ENCODE results near the gene PCDH9.

DNA sequence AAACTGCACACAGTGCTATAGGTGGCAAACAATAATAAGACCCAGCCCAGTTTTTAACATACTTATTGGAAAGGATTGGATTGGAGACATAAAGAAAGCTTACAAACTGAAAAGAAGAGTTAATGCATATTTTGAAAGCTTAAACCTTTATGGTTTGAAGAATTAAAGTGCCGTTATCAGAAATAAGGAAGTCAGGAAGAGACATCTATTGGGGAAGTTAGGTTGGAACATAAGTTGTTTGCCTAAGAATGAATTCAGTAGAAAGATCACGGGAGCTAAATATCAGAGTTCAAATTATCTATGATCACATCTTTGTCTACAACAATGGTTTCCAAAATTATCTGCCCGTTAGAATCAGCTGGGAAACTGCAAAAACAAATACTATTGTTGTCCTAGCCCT lies 767.9 kb downstream of the PCDH9 start:
- TF ChIP-seq, protein P1, sequence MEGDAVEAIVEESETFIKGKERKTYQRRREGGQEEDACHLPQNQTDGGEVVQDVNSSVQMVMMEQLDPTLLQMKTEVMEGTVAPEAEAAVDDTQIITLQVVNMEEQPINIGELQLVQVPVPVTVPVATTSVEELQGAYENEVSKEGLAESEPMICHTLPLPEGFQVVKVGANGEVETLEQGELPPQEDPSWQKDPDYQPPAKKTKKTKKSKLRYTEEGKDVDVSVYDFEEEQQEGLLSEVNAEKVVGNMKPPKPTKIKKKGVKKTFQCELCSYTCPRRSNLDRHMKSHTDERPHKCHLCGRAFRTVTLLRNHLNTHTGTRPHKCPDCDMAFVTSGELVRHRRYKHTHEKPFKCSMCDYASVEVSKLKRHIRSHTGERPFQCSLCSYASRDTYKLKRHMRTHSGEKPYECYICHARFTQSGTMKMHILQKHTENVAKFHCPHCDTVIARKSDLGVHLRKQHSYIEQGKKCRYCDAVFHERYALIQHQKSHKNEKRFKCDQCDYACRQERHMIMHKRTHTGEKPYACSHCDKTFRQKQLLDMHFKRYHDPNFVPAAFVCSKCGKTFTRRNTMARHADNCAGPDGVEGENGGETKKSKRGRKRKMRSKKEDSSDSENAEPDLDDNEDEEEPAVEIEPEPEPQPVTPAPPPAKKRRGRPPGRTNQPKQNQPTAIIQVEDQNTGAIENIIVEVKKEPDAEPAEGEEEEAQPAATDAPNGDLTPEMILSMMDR (conservative IDR thresholded peaks at IDR 0.05; ENCODE audit: low read depth, low read length) = no peak
- no peak for TF ChIP-seq RAD21 (IDR thresholded peaks at IDR 0.05; ENCODE audit: low read length)

Data from IMR-90 (cell line).